ENCODE data around the gene GFOD1.

DNA sequence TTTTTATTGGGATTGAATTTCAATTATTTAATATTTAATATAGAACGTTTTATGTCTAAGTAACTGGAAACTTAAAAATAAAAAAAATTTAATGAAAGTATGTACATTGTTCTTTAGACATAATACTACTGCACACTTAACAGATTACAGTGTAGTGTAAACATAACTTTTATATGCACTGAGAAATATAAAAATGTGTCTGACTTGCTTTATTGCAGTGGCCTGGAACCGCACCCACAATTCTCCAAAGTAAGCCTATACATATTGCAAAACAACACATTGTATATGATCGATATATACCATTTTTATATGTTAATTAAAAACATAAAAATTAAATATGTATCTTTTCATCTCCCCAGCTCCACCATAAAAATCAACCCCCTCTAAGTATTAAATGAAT lies 42.8 kb downstream of the GFOD1 start:
- TF ChIP-seq, protein P1, sequence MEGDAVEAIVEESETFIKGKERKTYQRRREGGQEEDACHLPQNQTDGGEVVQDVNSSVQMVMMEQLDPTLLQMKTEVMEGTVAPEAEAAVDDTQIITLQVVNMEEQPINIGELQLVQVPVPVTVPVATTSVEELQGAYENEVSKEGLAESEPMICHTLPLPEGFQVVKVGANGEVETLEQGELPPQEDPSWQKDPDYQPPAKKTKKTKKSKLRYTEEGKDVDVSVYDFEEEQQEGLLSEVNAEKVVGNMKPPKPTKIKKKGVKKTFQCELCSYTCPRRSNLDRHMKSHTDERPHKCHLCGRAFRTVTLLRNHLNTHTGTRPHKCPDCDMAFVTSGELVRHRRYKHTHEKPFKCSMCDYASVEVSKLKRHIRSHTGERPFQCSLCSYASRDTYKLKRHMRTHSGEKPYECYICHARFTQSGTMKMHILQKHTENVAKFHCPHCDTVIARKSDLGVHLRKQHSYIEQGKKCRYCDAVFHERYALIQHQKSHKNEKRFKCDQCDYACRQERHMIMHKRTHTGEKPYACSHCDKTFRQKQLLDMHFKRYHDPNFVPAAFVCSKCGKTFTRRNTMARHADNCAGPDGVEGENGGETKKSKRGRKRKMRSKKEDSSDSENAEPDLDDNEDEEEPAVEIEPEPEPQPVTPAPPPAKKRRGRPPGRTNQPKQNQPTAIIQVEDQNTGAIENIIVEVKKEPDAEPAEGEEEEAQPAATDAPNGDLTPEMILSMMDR (IDR thresholded peaks at IDR 0.05): no peak
- no peak for TF ChIP-seq POLR2A (IDR thresholded peaks at IDR 0.05)
